ENCODE data around the gene ODC1.

ODC1 gene

GRCh38 chr2:10471955-10472354 is 23.8 kb upstream of the ODC1 start:
- no peak for DNase-seq (ENCODE audit: low read depth)
- TF ChIP-seq CTCF (IDR thresholded peaks at IDR 0.05; ENCODE audit: control insufficient read depth, extremely low read depth, insufficient read depth), result no peak
- no peak overlapping the region for H3K4me3 ChIP-seq (ENCODE audit: low read depth, low read length)

GRCh38 chr2:10471046-10471571 is 23.0 kb upstream of the ODC1 start:
- TF ChIP-seq CTCF (IDR thresholded peaks at IDR 0.05; ENCODE audit: control insufficient read depth, extremely low read depth, insufficient read depth), result no peak
- DNase-seq (ENCODE audit: low read depth), result no peak

GRCh38 chr2:10469955-10470608 is 22.0 kb upstream of the ODC1 start:
- no peak for TF ChIP-seq CTCF (IDR thresholded peaks at IDR 0.05; ENCODE audit: control insufficient read depth, extremely low read depth, insufficient read depth)
- H3K4me3 ChIP-seq (ENCODE audit: low read depth, low read length), result no peak overlapping the region
- DNase-seq (ENCODE audit: low read depth), result no peak

More at GRCh38 chr2:10471046-10471571, 23.0 kb upstream of the ODC1 start:
- H3K4me3 ChIP-seq (ENCODE audit: low read depth, low read length), result no peak overlapping the region

- no peak for DNase-seq (ENCODE audit: low read depth)
- no peak for TF ChIP-seq CTCF (IDR thresholded peaks at IDR 0.05; ENCODE audit: control insufficient read depth, extremely low read depth, insufficient read depth)
- no peak overlapping the region for H3K4me3 ChIP-seq (ENCODE audit: low read depth, low read length)
Measured at GRCh38 chr2:10469301-10469700, 21.2 kb upstream of the ODC1 start.

GRCh38 chr2:10467401-10467800 is 19.3 kb upstream of the ODC1 start:
- 0 out of 2 replicates have a peak, but pooled peaks have one; percentile 3 for TF ChIP-seq CTCF (IDR thresholded peaks at IDR 0.05; ENCODE audit: control insufficient read depth, extremely low read depth, insufficient read depth)
- H3K4me3 ChIP-seq (ENCODE audit: low read depth, low read length), result no peak overlapping the region
- no peak for DNase-seq (ENCODE audit: low read depth)

GRCh38 chr2:10466801-10467200 is 18.7 kb upstream of the ODC1 start:
- no peak for TF ChIP-seq CTCF (IDR thresholded peaks at IDR 0.05; ENCODE audit: control insufficient read depth, extremely low read depth, insufficient read depth)
- H3K4me3 ChIP-seq (ENCODE audit: low read depth, low read length), result no peak overlapping the region
- DNase-seq (ENCODE audit: low read depth), result no peak

GRCh38 chr2:10465910-10466309 is 17.8 kb upstream of the ODC1 start:
- no peak overlapping the region for H3K4me3 ChIP-seq (ENCODE audit: low read depth, low read length)
- peak; percentile 72 for DNase-seq (ENCODE audit: low read depth)
- TF ChIP-seq CTCF (IDR thresholded peaks at IDR 0.05; ENCODE audit: control insufficient read depth, extremely low read depth, insufficient read depth), result no peak
